NCI-H526 treated with DMSO at 0.1 percent for 48 hours (cell line): ENCODE data around the gene PNPLA6.

Source experiments
- DNase-seq: peaks from one replicate; lab custom pipeline; 2025; lab: John Stamatoyannopoulos, UW

Gene PNPLA6

GRCh38 chr19:7602240-7602934 is 66.9 kb downstream of the PNPLA6 start:
- DNase-seq, result no peak

- DNase-seq, result no peak
Observed at GRCh38 chr19:7602935-7603497, 67.5 kb downstream of the PNPLA6 start.

GRCh38 chr19:7603919-7604318 is 68.4 kb downstream of the PNPLA6 start:
- DNase-seq, result no peak

- peak; percentile 16 for DNase-seq
Observed at GRCh38 chr19:7605490-7606222, 70.1 kb downstream of the PNPLA6 start.

- DNase-seq, result no peak
Observed at GRCh38 chr19:7606289-7606688, 70.8 kb downstream of the PNPLA6 start.

GRCh38 chr19:7607212-7607873 is 71.8 kb downstream of the PNPLA6 start:
- no peak for DNase-seq

GRCh38 chr19:7607874-7608560 is 72.5 kb downstream of the PNPLA6 start:
- no peak for DNase-seq

GRCh38 chr19:7610491-7611240 is 75.1 kb downstream of the PNPLA6 start:
- DNase-seq, result no peak
